ENCODE measurements around the gene RFX6. TPM values are rescaled to one million over a fixed set of nuclear protein-coding genes. Genes with fewer than 3 reads are reported as not detected.

RFX6 gene
- total and polyA plus RNA-seq, 2 donors (not counting 1 experiment from before 2014, with no cell fraction given): not detected

DNA sequence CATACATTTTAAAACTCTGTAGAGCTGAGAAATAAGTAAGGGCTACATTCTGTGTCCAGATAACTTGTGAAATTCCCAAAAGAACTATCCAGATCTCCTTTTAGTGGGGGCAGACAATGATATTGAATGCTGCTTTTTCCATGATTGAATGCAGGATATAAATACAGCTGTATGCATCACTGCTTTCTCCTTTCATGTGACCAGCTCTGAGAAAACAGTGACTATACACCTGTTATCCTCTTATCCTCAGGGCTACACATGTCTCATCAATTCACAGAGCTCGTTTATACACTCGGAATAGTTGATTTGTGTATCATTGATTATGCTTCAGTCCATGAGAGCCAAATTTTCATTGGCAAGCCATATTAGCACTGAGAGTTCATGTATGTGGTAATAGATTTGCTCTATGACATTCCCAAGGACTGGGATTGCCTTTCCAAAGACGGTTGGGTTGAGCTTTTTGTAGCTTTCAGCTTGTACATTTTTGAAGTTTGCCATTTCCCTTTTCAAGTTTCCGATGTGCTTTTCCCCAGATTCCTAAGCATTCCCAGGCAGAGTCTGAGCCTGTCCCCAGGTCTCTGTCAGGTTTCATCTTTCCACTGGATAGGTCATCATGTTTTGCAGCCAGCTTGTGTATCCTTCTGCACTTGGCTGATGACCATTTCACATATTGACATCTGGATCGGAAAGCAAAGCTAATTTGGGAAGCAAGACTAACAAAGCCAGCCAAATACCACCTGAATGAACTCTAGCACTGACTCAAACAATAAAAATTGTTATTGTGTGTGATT is 97.7 kb downstream of the RFX6 start:
- Histone ChIP-seq H3K27me3 (ENCODE audit: control insufficient read depth, insufficient read depth, low read length) (no peaks in the 10 kb centered on the region), H3K27ac (ENCODE audit: insufficient read depth, low read length) (no peak overlapping the region), H3K4me2 (ENCODE audit: extremely low read depth, insufficient read depth, low read length) (no peak overlapping the region), H2AFZ (ENCODE audit: low read length) (no peak overlapping the region), H3K4me1 (ENCODE audit: control insufficient read depth, extremely low read depth, insufficient read depth, low read length) (no peaks in the 10 kb centered on the region), H3K9me3 (ENCODE audit: control insufficient read depth, insufficient read depth, low read depth, low read length) (no peaks in the 10 kb centered on the region), H3K79me2 (ENCODE audit: control insufficient read depth, insufficient read depth, low read length) (no peaks in the 10 kb centered on the region), H3K9ac (ENCODE audit: insufficient read depth, low read length) (no peak overlapping the region), H4K20me1 (ENCODE audit: control insufficient read depth, extremely low read depth, insufficient read depth, low read length) (no peaks in the 10 kb centered on the region), H3K4me3 (replicated peaks in 1 of 4; ENCODE audit: control extremely low read depth in 1 of 4, insufficient read depth in 1 of 4, low read depth in 3 of 4, low read length in 4 of 4) (no peak overlapping the region), H3K36me3 (ENCODE audit: control insufficient read depth, insufficient read depth, low read length) (no peaks in the 10 kb centered on the region)
- no peak for DNase-seq (ENCODE audit: low read depth in 2 of 2)
- TF ChIP-seq, protein P1, sequence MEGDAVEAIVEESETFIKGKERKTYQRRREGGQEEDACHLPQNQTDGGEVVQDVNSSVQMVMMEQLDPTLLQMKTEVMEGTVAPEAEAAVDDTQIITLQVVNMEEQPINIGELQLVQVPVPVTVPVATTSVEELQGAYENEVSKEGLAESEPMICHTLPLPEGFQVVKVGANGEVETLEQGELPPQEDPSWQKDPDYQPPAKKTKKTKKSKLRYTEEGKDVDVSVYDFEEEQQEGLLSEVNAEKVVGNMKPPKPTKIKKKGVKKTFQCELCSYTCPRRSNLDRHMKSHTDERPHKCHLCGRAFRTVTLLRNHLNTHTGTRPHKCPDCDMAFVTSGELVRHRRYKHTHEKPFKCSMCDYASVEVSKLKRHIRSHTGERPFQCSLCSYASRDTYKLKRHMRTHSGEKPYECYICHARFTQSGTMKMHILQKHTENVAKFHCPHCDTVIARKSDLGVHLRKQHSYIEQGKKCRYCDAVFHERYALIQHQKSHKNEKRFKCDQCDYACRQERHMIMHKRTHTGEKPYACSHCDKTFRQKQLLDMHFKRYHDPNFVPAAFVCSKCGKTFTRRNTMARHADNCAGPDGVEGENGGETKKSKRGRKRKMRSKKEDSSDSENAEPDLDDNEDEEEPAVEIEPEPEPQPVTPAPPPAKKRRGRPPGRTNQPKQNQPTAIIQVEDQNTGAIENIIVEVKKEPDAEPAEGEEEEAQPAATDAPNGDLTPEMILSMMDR (conservative IDR thresholded peaks at IDR 0.05 in 1 of 2, IDR thresholded peaks at IDR 0.05 in 1 of 2; ENCODE audit: low read depth in 1 of 2, low read length in 2 of 2): no peak
- no peak for TF ChIP-seq EZH2 (IDR thresholded peaks at IDR 0.05; ENCODE audit: low read length, missing control alignments)

DNA sequence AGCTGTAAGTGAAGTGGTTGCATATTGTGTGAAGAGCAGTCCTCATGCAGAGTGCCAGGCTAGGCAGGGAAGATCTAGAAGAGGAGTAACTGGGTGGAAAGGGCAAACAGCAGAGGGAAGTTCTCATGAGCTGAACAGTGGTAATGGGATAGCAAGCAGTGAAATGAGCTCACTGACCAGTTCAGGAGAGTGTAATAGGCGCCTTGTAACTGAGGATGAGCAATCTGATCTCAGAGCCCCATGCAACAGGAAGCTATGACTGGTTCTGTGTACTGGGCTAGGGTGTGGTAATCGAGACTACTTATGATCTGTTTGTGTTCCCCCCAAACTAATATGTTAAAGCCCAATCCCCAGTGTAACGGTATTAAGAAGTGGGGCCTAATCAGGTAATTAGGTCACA is 98.6 kb downstream of the RFX6 start:
- Histone ChIP-seq H3K27ac (ENCODE audit: insufficient read depth, low read length) (no peak overlapping the region), H4K20me1 (ENCODE audit: control insufficient read depth, extremely low read depth, insufficient read depth, low read length) (no peaks in the 10 kb centered on the region), H3K4me1 (ENCODE audit: control insufficient read depth, extremely low read depth, insufficient read depth, low read length) (no peaks in the 10 kb centered on the region), H3K4me3 (replicated peaks in 1 of 4; ENCODE audit: control extremely low read depth in 1 of 4, insufficient read depth in 1 of 4, low read depth in 3 of 4, low read length in 4 of 4) (no peak overlapping the region), H3K9ac (ENCODE audit: insufficient read depth, low read length) (no peak overlapping the region), H2AFZ (ENCODE audit: low read length) (no peak overlapping the region), H3K79me2 (ENCODE audit: control insufficient read depth, insufficient read depth, low read length) (no peaks in the 10 kb centered on the region), H3K27me3 (ENCODE audit: control insufficient read depth, insufficient read depth, low read length) (no peaks in the 10 kb centered on the region), H3K4me2 (ENCODE audit: extremely low read depth, insufficient read depth, low read length) (no peak overlapping the region), H3K9me3 (ENCODE audit: control insufficient read depth, insufficient read depth, low read depth, low read length) (no peaks in the 10 kb centered on the region), H3K36me3 (ENCODE audit: control insufficient read depth, insufficient read depth, low read length) (no peaks in the 10 kb centered on the region)
- TF ChIP-seq, protein P1 (conservative IDR thresholded peaks at IDR 0.05 in 1 of 2, IDR thresholded peaks at IDR 0.05 in 1 of 2; ENCODE audit: low read depth in 1 of 2, low read length in 2 of 2): no peak
- TF ChIP-seq EZH2 (IDR thresholded peaks at IDR 0.05; ENCODE audit: low read length, missing control alignments): no peak
- DNase-seq (ENCODE audit: low read depth in 2 of 2): no peak

DNA sequence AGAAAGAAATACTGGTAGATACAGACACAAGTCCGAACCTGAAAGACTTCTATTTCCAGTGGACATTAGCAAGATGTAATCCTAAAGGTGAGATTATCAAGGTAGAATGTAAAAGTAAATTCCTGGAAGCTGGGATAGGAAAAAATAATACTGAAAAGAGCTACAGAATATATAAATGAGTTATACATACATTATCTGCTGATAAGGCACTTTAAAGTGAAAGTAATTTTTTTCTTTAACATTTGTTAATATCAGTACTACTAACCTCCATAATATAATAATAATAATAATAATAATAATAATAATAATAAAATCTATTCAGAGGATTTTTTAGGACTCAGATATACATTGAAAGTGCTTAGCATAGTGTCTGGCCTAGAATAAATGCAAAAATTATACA is 102.5 kb downstream of the RFX6 start:
- Histone ChIP-seq H4K20me1 (ENCODE audit: control insufficient read depth, extremely low read depth, insufficient read depth, low read length) (no peaks in the 10 kb centered on the region), H2AFZ (ENCODE audit: low read length) (no peak overlapping the region), H3K9ac (ENCODE audit: insufficient read depth, low read length) (no peak overlapping the region), H3K4me2 (ENCODE audit: extremely low read depth, insufficient read depth, low read length) (no peak overlapping the region), H3K36me3 (ENCODE audit: control insufficient read depth, insufficient read depth, low read length) (no peaks in the 10 kb centered on the region), H3K9me3 (ENCODE audit: control insufficient read depth, insufficient read depth, low read depth, low read length) (no peaks in the 10 kb centered on the region), H3K27ac (ENCODE audit: insufficient read depth, low read length) (no peak overlapping the region), H3K27me3 (ENCODE audit: control insufficient read depth, insufficient read depth, low read length) (no peaks in the 10 kb centered on the region), H3K79me2 (ENCODE audit: control insufficient read depth, insufficient read depth, low read length) (no peaks in the 10 kb centered on the region), H3K4me3 (replicated peaks in 1 of 4; ENCODE audit: control extremely low read depth in 1 of 4, insufficient read depth in 1 of 4, low read depth in 3 of 4, low read length in 4 of 4) (no peak overlapping the region), H3K4me1 (ENCODE audit: control insufficient read depth, extremely low read depth, insufficient read depth, low read length) (no peaks in the 10 kb centered on the region)
- DNase-seq (ENCODE audit: low read depth in 2 of 2): no peak
- TF ChIP-seq, protein P1 (conservative IDR thresholded peaks at IDR 0.05 in 1 of 2, IDR thresholded peaks at IDR 0.05 in 1 of 2; ENCODE audit: low read depth in 1 of 2, low read length in 2 of 2): no peak
- no peak for TF ChIP-seq EZH2 (IDR thresholded peaks at IDR 0.05; ENCODE audit: low read length, missing control alignments)

Other genes starting within 250 kb of the RFX6 start
- 16.9 and 17.0 TPM in 2 replicates for gene ZUP1, start 208.5 kb upstream of the RFX6 start, total RNA-seq
- 6.7 and 10.0 TPM in 2 replicates for gene ZUP1, start 208.5 kb upstream of the RFX6 start, polyA plus RNA-seq
- gene KPNA5, start 196.0 kb upstream of the RFX6 start, total RNA-seq: 10.0 and 11.6 TPM in 2 replicates
- 5.2 and 7.9 TPM in 2 replicates for gene KPNA5, start 196.0 kb upstream of the RFX6 start, polyA plus RNA-seq
- gene FAM162B, start 111.5 kb upstream of the RFX6 start, total RNA-seq: 13.1 and 16.2 TPM in 2 replicates
- gene FAM162B, start 111.5 kb upstream of the RFX6 start, polyA plus RNA-seq: 8.8 and 35.0 TPM in 2 replicates
- not detected in 2 replicates for gene GPRC6A, start 48.2 kb upstream of the RFX6 start, total RNA-seq
- not detected in 2 replicates for gene GPRC6A, start 48.2 kb upstream of the RFX6 start, polyA plus RNA-seq